Ovary (tissue), 3 donors: ENCODE measurements around the gene ANK2.

ENCODE experiments used
- EP300 ChIP-seq: sonication (generic); formaldehyde crosslinking; IDR thresholded peaks from one replicate; pipeline ENCODE4 v1.6.1; 2017; ENCODE audit warnings: antibody characterized with exemption
- POLR2A ChIP-seq: fragments of 450-650 bp; IDR thresholded peaks from one replicate; pipeline ENCODE4 v1.6.1; 2017; ENCODE audit warnings: antibody characterized with exemption, mild to moderate bottlenecking, moderate library complexity
- TF ChIP-seq, protein P1 (sequence below), 3 donors: fragments of 450-650 bp in 2 of 3; fragments of 200-600 bp in 1 of 3; IDR thresholded peaks; one replicate each; pipeline versions ENCODE4 v1.5.1 to v1.8.0; 2016 to 2022; ENCODE audit warnings: antibody characterized with exemption in 3 of 3, mild to moderate bottlenecking in 1 of 3
- donor health status: DM: no; HTN: no; CAD: no.

DNA sequence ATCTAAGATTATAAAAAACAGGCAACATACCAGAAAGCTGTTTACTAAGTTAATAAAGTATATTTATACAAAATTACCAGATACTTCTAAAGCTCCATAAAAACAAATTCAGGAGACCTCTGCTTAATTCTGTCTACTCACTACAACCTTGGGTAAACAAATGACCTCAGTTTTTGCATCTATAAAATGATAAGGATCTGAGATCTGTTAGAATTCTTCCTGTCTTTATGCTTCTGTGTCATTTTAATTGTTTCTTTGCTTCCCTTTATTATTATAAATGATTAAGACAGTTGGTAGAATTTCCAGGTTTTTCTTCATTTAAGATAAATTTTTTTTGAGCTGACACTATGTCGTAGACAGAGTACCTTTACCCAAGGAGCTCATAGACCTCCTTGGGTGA is 76.0 kb downstream of the ANK2 start:
- TF ChIP-seq, protein P1, sequence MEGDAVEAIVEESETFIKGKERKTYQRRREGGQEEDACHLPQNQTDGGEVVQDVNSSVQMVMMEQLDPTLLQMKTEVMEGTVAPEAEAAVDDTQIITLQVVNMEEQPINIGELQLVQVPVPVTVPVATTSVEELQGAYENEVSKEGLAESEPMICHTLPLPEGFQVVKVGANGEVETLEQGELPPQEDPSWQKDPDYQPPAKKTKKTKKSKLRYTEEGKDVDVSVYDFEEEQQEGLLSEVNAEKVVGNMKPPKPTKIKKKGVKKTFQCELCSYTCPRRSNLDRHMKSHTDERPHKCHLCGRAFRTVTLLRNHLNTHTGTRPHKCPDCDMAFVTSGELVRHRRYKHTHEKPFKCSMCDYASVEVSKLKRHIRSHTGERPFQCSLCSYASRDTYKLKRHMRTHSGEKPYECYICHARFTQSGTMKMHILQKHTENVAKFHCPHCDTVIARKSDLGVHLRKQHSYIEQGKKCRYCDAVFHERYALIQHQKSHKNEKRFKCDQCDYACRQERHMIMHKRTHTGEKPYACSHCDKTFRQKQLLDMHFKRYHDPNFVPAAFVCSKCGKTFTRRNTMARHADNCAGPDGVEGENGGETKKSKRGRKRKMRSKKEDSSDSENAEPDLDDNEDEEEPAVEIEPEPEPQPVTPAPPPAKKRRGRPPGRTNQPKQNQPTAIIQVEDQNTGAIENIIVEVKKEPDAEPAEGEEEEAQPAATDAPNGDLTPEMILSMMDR (IDR thresholded peaks at IDR 0.05) = no peak
- TF ChIP-seq POLR2A (no peak), EP300 (no peak)
